Smooth muscle cell (in vitro differentiated cells): ENCODE data around the gene WHRN. TPM values are rescaled to one million over a fixed set of nuclear protein-coding genes. Genes with fewer than 3 reads are reported as not detected.

Experiments used
- DNase-seq: peaks from one replicate; lab custom pipeline; 2025; ENCODE audit not compliant: unreplicated experiment; lab: John Stamatoyannopoulos, UW
- H2AFZ ChIP-seq: fragments of 200-600 bp; sonication (generic); 2 replicates; pipeline ENCODE4 v1.6.0; 2016; ENCODE audit warnings: antibody characterized with exemption, low read depth, mild to moderate bottlenecking
- H3F3A ChIP-seq: fragments of 200-600 bp; sonication (generic); 2 replicates; pipeline ENCODE4 v1.6.0; 2017; ENCODE audit warnings: antibody characterized with exemption, low read depth
- H3K27ac ChIP-seq: fragments of 200-600 bp; sonication (generic); 2 replicates; pipeline ENCODE4 v1.5.1; 2016; ENCODE audit warnings: low read depth, mild to moderate bottlenecking
- H3K27me3 ChIP-seq: fragments of 200-600 bp; sonication (generic); 2 replicates; pipeline ENCODE4 v1.6.1; 2016; ENCODE audit warnings: low read depth, mild to moderate bottlenecking
- H3K36me3 ChIP-seq: fragments of 200-600 bp; sonication (generic); 2 replicates; pipeline ENCODE4 v1.5.1; 2016; ENCODE audit warnings: low read depth
- H3K4me1 ChIP-seq: fragments of 200-600 bp; sonication (generic); 2 replicates; pipeline ENCODE4 v1.5.1; 2016; ENCODE audit warnings: low read depth
- H3K4me2 ChIP-seq: fragments of 200-600 bp; sonication (generic); 2 replicates; pipeline ENCODE4 v1.6.0; 2016; ENCODE audit warnings: mild to moderate bottlenecking
- H3K4me3 ChIP-seq: fragments of 200-600 bp; sonication (generic); 2 replicates; pipeline ENCODE4 v1.5.1; 2016; ENCODE audit warnings: mild to moderate bottlenecking
- H3K79me2 ChIP-seq: fragments of 200-600 bp; sonication (generic); 2 replicates; pipeline ENCODE4 v1.6.0; 2016; ENCODE audit warnings: low read depth, mild to moderate bottlenecking
- H3K9ac ChIP-seq: fragments of 200-600 bp; sonication (generic); 2 replicates; pipeline ENCODE4 v1.6.0; 2016; ENCODE audit warnings: low read depth
- H3K9me3 ChIP-seq: fragments of 200-600 bp; sonication (generic); replicated peaks from 2 replicates; pipeline ENCODE4 v1.5.1; 2016; ENCODE audit warnings: low read depth
- H4K20me1 ChIP-seq: fragments of 200-600 bp; sonication (generic); 2 replicates; pipeline ENCODE4 v1.6.0; 2016; ENCODE audit warnings: low read depth
- CTCF ChIP-seq: fragments of 200-600 bp; sonication (generic); IDR thresholded peaks from 2 replicates; pipeline ENCODE4 v1.5.1; 2017; ENCODE audit warnings: borderline replicate concordance, mild to moderate bottlenecking, antibody characterized with exemption; ENCODE audit not compliant: insufficient read depth, poor library complexity, severe bottlenecking
- WGBS: methylation state at CpG from one replicate; pipeline ENCODE4 v1.1.7; 2016; ENCODE audit warnings: low lambda C conversion rate; 5-methylcytosine and 5-hydroxymethylcytosine counted together
- polyA plus RNA-seq: library from polyadenylated mRNA; unstranded; fragments of >200 nt; fragmentation: Nextera tagmentation; extraction: Ambion mirVana; gene quantifications from 2 replicates; pipeline ENCODE4 v1.2.1, GENCODE V29; 2016
- total RNA-seq: library from RNA; depleted of rRNA; stranded (reverse); fragments of >200 nt; gene quantifications from 2 replicates; pipeline ENCODE4 v1.2.3, GENCODE V29; 2014

Gene WHRN
- total and polyA plus RNA-seq, 2 experiments from 2014 or later = 3.6 to 12.9 TPM

GRCh38 chr9:114417511-114417910 is 87.8 kb downstream of the WHRN start:
- no peak for DNase-seq
- H3K4me1 ChIP-seq = peaks cover 12% of the 10 kb centered on the region

GRCh38 chr9:114416906-114417305 is 88.4 kb downstream of the WHRN start:
- TF ChIP-seq CTCF = no peak
- H3K4me2 ChIP-seq = peak overlapping the region; percentile 24
- peaks cover 4% of the 10 kb centered on the region for H3F3A ChIP-seq
- H3K4me1 ChIP-seq = peaks cover 12% of the 10 kb centered on the region
- H3K27ac ChIP-seq = peak overlapping the region; percentile 25
- no peak overlapping the region for H3K9ac ChIP-seq
- no peaks in the 10 kb centered on the region for H3K9me3 ChIP-seq
- no peak for DNase-seq
- no peaks in the 10 kb centered on the region for H3K36me3 ChIP-seq
- H3K4me3 ChIP-seq = no peak overlapping the region
- WGBS = 90% methylated on average over 2 of the region's 2 CpGs
- H4K20me1 ChIP-seq = no peaks in the 10 kb centered on the region
- no peak overlapping the region for H2AFZ ChIP-seq
- no peaks in the 10 kb centered on the region for H3K79me2 ChIP-seq
- no peaks in the 10 kb centered on the region for H3K27me3 ChIP-seq

More at GRCh38 chr9:114417511-114417910, 87.8 kb downstream of the WHRN start:
- 58% methylated on average over 3 of the region's 3 CpGs for WGBS
- TF ChIP-seq CTCF = no peak
- Histone ChIP-seq H3K36me3 (no peaks in the 10 kb centered on the region), H3K27me3 (no peaks in the 10 kb centered on the region), H3K27ac (peak overlapping the region; percentile 25), H4K20me1 (no peaks in the 10 kb centered on the region), H3F3A (peaks cover 4% of the 10 kb centered on the region), H3K4me2 (peak overlapping the region; percentile 24), H3K4me3 (no peak overlapping the region), H3K9ac (no peak overlapping the region), H2AFZ (no peak overlapping the region), H3K79me2 (no peaks in the 10 kb centered on the region), H3K9me3 (no peaks in the 10 kb centered on the region)

GRCh38 chr9:114416290-114416689 is 89.0 kb downstream of the WHRN start:
- TF ChIP-seq CTCF = no peak

GRCh38 chr9:114414346-114414745 is 90.9 kb downstream of the WHRN start:
- H3K9me3 ChIP-seq = no peaks in the 10 kb centered on the region
- H3K9ac ChIP-seq = no peak overlapping the region
- H3K4me2 ChIP-seq = peak overlapping the region; percentile 25
- H3K27me3 ChIP-seq = no peaks in the 10 kb centered on the region
- peaks cover 4% of the 10 kb centered on the region for H3F3A ChIP-seq
- no peak overlapping the region for H2AFZ ChIP-seq
- no peak overlapping the region for H3K4me3 ChIP-seq
- no peaks in the 10 kb centered on the region for H3K36me3 ChIP-seq
- 93% methylated on average over 2 of the region's 2 CpGs for WGBS
- no peaks in the 10 kb centered on the region for H4K20me1 ChIP-seq
- DNase-seq = no peak
- no peaks in the 10 kb centered on the region for H3K79me2 ChIP-seq
- peak overlapping the region; percentile 64 for H3K27ac ChIP-seq
- TF ChIP-seq CTCF = no peak
- peaks cover 12% of the 10 kb centered on the region for H3K4me1 ChIP-seq

More at GRCh38 chr9:114416290-114416689, 89.0 kb downstream of the WHRN start:
- H3K9ac ChIP-seq = no peak overlapping the region
- peaks cover 4% of the 10 kb centered on the region for H3F3A ChIP-seq
- no peaks in the 10 kb centered on the region for H3K9me3 ChIP-seq
- no peak overlapping the region for H3K4me2 ChIP-seq
- no peaks in the 10 kb centered on the region for H3K27me3 ChIP-seq
- no peak overlapping the region for H3K27ac ChIP-seq
- no peak overlapping the region for H3K4me3 ChIP-seq
- no peak overlapping the region for H2AFZ ChIP-seq
- no peaks in the 10 kb centered on the region for H4K20me1 ChIP-seq
- DNase-seq = no peak
- peaks cover 12% of the 10 kb centered on the region for H3K4me1 ChIP-seq
- H3K36me3 ChIP-seq = no peaks in the 10 kb centered on the region
- no peaks in the 10 kb centered on the region for H3K79me2 ChIP-seq
- 86% methylated on average over 5 of the region's 5 CpGs for WGBS
